ENCODE measurements around the gene CFTR.

DNA sequence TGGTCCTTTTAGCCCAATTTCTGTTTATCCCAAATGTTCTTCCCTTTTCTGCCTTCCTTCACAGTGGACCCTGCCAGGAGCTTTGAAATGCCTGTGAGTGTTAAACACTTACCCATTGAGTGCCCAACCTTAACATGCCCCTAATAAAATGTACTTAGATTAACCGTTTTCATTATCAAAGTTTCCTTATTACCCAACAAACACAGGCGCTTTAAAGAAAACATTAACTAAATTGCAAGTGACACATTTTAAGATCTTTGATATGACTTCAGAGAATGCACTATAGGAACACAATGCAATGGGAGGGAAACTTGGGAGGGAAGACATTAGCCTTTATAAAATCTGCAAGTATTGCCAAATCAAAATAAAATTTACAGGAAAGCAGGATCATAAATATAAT, 177.0 kb downstream of the CFTR start:
- TF ChIP-seq CTCF (conservative IDR thresholded peaks at IDR 0.05 in 1 of 2, IDR thresholded peaks at IDR 0.05 in 1 of 2; ENCODE audit: low read depth in 1 of 2, low read length in 2 of 2), result no peak
- no peak for TF ChIP-seq EZH2 (IDR thresholded peaks at IDR 0.05; ENCODE audit: low read length, missing control alignments)

Data from fibroblast of lung (primary cell).